GM18907 (cell line): Measurements from ENCODE around the gene PROS1.
"Not testable (repeated sequence)": the region's sequence is repeated elsewhere in the genome, so short reads cannot be mapped to it uniquely, and the experiment has no call there.

Source experiments
- ATAC-seq: cut with Tn5 transposase; IDR thresholded peaks from one replicate; pipeline ENCODE4 v1.9.1; 2021; ENCODE audit warnings: mild to moderate bottlenecking, moderate library complexity; ENCODE audit not compliant: unreplicated experiment

PROS1 gene

DNA sequence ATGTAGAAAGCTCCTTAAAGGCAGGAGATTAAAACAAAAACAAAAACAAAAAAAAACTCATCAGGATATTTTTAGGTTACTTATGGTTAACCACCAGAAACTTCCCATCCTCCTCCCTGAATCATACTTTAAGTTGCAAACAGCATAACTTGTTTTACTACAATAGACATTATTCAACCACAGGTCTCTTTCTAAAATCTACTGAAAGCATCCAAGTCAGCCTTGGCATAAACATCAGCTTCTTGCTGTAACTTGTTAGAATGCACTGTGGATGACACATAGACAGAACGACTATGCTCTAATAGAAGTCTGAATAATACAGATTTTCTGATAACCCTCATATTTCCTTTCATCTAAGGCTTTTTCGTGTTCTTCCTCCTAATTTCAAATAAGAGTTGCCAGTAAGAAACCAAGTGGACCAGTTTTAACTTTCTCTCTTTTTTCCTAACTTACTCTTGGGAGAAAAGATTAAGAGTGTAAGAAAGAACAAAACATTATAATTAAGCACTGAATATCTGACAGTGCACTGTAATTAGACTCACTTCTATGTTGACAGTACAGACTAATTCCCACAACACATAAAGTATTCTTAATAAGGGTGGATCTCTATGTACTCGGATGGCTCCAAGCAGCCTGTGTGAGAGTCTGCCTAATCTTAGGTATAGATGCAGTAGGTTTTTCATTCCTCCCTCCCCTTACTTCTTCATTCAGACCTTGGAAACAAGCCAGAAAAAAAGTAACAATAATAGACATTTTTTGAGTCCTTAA lies 95.3 kb downstream of the PROS1 start:
- ATAC-seq = not testable (repeated sequence)

DNA sequence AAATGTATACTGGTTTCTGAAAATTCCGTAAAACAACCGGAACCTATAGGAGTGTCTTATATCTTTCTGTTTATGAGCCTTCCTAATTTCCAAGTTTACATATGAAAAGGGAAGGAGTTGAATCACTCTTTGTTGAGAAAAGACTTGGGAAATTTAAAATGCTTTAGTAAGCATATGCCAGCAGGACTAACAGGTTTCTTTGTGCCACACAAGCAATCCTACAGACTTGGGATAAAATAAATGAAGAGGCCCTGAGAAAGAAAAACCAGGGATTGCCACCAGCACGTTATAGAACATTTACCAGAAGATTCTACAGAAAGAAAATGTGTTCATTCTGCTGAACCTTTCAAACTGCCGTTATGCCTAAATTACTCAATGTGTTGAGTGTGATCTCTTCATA lies 96.3 kb downstream of the PROS1 start:
- ATAC-seq = not testable (repeated sequence)

DNA sequence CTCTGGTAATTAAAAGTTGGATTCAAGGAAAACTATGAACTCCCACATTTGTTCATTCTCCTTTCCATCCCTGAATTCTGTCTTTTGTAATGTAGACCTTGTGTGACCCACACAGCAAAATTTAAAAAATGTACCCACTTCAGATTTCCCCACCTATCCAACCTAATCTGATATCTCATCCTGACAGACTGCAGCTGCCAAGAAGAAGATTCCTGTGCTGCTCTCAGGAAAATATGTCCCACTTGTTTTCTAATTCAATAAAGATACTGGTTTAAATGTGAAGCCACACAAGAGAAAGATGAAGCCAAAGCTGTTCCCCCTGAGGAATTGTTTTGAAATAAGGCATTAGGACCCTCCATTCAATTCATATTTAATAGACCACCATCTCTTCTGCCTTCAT lies 100.3 kb downstream of the PROS1 start:
- not testable (repeated sequence) for ATAC-seq

DNA sequence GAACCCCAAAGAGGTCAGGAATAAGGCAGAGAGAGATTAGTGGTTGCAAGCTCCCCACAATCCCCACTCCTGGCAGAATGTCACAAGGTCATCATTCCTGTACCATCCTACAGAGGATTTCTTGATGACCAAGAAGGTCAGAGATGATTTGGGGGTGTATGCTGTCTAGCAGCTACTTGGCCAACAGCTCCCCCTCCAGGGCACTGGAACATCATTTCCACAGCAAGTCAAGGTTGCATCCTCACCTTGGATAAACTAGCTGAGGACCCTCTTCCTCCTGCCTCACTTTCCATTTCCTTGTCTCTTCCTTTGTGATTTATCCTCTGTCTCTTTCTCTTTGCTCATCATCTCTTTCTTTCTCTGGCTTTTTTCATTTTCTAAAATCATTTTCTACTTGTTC lies 106.3 kb downstream of the PROS1 start:
- ATAC-seq = no peak

DNA sequence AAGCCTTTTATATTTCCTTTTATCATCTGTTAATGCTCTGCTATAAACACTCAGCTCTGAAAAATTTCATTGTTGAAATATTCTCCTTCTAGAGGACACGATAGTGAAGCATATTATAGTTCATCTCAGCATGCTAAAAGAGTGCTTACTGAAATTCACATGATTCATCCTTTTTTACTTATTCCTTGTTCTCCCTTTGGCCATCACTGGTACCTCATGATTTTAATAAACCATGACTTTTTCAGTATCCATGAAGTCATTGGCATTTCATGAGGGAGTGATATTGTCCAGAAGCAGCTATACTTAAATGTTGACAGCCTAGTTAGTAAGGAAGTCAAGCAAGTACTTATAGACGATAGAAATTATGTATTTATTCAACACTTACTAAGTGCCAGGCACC lies 112.7 kb downstream of the PROS1 start:
- no peak for ATAC-seq

DNA sequence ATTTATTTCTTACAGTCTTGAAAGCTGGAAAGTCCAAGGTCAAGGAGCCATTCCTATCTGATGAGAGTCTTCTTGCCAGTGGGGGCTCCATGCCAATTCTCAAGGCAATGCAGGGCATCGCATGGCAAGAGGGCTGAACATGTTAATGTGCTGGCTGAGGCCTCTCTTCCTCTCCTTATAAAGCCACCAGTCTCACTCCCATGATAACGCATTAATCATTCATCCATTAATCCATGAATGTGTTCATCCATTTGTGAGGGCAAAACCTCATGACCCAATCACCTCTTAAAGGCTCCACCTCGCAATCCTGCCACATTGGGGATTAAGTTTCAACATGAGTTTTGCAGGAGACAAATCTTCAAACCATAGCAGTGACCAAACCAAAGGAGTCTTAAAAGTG lies 118.3 kb downstream of the PROS1 start:
- ATAC-seq = no peak

DNA sequence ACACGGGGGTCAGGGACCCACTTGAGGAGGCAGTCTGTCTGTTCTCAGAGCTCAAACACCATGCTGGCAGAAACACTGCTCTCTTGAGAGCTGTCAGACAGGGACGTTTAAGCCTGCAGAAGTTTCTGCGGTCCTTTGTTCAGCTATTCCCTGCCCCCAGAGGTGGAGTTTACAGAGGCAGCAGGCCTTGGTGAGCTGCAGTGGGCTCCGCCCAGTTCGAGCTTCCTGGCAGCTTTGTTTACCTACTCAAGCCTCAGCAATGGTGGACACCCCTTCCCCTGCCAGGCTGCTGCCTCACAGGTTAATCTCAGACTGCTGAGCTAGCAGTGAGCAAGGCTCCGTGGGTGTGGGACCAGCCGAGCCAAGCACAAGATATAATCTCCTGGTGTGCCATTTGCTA lies 121.5 kb downstream of the PROS1 start:
- ATAC-seq = not testable (repeated sequence)

DNA sequence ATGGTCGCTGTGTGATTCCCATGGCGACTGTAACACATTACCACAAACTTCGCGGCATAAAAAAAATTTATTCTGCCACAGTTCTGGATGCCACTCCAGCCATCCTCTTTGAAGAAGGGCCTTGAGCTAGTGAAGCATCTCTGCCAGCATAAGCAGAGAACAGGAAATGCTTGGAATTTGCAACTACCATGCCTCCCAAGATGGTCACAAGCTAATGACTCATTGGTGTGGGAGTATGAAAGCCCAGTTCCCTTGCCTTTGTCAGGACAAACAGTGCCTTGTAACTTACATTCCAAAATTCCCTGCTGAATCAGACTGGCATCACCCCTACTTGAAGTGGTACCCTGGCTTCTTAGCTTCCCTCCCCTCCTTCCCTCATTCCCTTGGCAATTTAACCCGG lies 129.7 kb downstream of the PROS1 start:
- no peak for ATAC-seq

DNA sequence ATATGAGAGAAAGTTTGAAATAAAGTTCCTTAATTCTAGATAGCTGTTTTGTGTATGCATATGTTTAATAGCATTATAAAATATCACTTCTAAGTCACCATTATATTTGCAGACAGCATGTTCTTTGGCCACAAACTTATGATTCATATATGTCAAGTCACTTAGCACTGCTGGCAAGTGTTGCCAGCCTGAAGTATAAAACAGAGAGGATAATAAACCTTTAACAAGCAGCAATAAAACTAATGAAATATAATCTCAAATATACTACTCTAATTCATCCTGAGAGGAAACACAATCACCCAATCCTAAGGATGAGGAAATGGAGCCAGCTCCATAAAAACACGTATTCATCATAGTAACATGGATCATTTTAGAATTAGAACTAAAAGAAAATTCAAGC lies 134.5 kb downstream of the PROS1 start:
- not testable (repeated sequence) for ATAC-seq
